ENCODE measurements around the gene DHRSX. TPM values are rescaled to one million over a fixed set of nuclear protein-coding genes. Genes with fewer than 3 reads are reported as not detected.
"Not testable (repeated sequence)": the region's sequence is repeated elsewhere in the genome, so short reads cannot be mapped to it uniquely, and the experiment has no call there.

The DHRSX gene
- polyA plus RNA-seq, 4 donors = 21.3 to 30.0 (median 29.0) TPM

DNA sequence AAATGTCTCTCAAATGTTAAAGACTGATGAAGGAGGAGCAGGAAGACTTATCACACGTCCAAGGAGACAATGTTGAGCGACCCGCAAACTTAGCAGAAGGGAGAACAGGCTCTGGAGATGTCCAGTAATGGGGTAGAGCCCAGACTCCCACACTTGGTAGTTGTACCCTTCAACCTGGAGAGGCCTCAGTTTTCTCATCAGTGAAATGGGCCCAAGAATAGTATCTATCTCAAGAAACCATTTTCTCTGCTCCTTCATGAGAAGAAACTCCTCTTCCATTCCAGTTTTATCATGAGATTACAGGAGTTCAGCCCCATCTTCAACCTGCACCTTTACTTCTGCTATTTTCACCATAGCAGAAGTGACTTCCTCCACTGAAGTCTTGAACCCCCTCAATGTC lies 169.9 kb downstream of the DHRSX start:
- DNase-seq (ENCODE audit: low read depth in 4 of 4, low spot score in 3 of 4) = no peak

DNA sequence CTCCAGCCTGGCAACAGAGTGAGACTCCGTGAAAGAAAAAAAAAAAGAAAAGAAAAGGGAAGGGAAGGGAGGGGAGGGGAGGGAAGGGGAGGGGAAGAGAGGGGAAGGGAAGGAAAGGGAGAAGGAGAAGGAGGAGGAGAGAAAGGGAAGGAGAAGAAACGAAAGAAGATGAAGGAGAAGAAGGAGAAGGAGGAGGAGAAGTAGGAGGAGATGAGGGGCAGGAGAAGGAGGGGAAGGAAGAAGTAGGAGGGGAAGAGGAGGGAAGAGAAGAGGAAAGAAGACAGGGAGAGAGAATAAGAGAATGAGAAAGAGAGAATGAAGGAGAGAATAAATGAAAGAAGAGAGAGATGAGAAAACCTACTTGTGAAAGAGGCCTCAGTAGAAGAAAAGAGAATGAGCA lies 170.3 kb downstream of the DHRSX start:
- no peak for DNase-seq (ENCODE audit: low read depth in 4 of 4, low spot score in 3 of 4)

DNA sequence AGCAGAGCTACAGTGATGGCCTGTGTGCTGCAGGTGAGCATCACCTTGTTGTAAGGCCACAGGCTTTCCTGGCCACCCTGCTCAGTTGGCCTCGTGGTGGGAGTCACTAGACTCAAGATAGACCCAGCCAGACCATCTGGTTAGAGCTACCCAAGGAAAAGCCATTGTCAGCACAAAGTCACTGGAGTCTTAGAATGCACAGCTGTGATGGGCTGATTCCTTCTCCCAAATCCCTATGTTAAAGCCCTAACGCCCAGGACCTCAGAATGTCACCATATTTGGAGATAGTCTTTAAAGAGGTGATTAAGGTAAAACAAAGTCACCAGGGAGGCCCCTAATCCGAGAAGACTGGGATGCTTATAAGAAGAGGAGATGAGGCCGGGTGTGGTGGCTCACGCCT lies 173.4 kb downstream of the DHRSX start:
- DNase-seq (ENCODE audit: low read depth in 4 of 4, low spot score in 3 of 4) = no peak

DNA sequence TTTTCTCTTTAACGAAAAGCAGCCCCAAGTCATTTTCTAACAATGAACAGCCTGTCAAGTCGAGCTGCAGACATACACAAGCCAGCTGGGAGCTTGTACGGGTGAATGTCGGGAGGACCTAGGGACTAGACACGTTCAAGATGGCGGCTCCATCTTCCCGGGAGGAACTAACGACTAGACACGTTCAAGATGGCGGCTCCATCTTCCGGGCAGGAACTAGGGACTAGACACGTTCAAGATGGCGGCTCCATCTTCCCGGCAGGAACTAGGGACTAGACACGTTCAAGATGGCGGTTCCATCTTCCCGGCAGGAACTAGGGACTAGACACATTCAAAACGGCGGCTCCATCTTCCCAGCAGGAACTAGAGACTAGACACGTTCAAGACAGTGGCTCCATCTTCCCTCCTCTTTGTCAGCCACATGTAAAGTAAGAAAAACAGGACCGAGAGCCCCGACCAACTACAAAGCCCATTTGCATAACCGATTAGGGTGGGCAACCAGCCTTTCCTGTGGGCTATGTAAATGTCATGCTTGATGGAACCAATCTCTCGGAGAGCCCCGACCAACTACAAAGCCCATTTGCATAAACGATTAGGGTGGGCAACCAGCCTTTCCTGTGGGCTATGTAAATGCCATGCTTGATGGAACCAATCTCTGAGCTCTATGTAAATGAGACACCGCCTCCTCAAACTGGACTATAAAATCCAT lies 175.5 kb downstream of the DHRSX start:
- DNase-seq (ENCODE audit: low read depth in 4 of 4, low spot score in 3 of 4) = peak; percentile 39 to 62 (median 46)

DNA sequence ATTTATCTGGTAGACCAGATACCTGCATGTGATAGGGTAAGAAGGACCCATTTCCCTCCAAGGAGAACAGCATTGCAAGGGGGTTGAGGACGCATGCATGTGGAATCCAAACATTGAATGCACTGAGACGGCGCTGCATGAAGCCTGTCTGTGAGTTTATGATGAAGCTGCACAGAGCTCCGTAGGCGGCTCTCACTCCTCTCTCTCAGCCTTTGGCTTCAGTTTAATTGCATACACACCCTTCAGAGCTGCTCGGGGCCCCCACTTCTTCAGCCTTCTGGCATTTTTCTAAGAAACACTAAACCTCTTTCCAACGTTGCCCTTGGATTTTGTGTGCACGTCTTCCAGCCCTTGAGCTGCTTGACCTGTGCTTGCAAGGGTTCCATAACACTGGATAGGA lies 176.6 kb downstream of the DHRSX start:
- no peak for DNase-seq (ENCODE audit: low read depth in 4 of 4, low spot score in 3 of 4)

DNA sequence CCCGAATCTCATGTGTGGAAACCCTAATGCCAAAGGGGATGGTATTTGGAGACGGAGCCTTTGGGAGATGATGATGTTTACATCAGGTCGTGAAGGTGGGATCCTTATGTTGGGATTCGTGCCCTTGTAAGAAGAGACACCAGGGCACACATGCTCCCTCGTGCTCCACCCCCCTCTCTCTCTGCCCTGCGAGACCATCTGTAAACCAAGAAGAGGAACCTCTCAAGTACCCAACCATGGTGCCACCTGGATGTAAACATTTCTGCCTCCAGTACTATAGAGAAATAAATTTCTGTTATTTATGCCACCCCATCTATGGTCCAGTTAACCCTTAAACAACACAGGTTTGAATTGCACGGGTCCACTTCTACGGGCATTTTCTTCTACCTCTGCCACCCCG lies 179.4 kb downstream of the DHRSX start:
- DNase-seq (ENCODE audit: low read depth in 4 of 4, low spot score in 3 of 4) = no peak

DNA sequence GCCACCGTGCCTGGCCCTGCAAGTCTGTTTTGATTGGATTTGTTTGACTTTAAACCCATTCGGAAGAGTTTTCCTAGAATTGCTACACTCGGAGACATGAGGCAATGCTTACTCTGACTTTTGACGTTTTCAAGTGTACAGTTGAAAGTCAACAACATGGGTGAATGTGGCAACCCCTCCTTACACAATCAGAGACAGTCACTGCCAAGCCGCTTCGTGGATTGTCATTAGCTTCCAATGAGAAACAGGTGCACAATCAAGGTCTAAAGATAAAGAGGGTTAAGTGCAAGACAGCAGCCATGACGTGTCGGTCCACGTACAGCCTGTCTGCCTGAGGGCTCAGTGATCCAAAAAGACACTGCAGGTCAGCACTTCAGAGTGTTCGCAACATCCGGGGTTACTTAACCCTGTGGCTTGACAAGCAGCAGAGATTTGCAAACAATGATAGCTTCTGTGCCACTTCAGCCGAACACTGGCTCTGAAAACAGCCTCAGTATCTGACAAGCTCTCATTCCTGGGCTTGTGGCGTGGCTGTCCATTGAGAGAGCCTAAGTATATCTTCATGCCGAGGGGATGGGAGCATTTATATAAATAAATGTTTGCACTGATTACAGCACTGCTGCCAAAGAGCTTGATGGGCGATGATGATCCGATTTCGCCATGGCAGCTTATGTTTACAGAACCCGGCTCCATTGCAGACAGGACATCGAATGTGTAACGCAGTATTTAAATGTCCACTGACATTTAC lies 180.0 kb downstream of the DHRSX start:
- DNase-seq (ENCODE audit: low read depth in 4 of 4, low spot score in 3 of 4) = no peak

DNA sequence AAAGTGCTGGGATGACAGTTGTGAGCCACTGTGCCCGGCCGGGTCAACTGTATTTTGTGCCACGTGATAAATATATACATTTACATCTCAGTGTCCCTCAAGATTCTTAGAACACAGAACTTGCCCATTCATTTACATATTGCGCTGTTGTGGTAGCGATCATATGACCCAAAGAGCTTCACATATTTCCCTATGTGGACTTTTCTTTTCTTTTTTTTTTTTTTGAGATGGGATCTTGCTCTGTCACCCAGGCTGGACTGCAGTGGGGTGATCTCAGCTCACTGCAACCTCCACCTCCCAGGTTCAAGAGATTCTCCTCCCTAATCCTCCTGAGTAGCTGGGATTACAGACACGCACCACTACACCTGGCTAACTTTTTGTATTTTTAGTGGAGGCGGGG lies 180.7 kb downstream of the DHRSX start:
- no peak for DNase-seq (ENCODE audit: low read depth in 4 of 4, low spot score in 3 of 4)

DNA sequence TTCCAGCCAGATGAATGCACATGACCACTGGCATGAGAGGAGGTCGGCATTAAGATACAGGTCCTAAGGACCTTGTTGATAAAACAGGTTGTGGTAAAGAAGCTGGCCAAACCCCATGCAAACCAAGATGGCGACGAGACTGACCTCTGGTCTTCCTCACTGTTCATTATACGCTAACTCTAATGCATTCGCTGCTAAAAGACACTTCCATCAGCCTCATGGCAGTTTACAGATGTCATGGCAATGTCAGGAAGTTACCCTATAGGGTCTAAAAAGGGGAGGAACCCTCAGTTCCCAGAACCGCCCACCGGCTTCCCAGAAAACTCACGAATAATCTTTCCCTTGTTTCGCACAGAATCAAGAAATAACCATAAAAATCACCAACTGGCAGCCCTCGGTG lies 182.4 kb downstream of the DHRSX start:
- no peak for DNase-seq (ENCODE audit: low read depth in 4 of 4, low spot score in 3 of 4)

DNA sequence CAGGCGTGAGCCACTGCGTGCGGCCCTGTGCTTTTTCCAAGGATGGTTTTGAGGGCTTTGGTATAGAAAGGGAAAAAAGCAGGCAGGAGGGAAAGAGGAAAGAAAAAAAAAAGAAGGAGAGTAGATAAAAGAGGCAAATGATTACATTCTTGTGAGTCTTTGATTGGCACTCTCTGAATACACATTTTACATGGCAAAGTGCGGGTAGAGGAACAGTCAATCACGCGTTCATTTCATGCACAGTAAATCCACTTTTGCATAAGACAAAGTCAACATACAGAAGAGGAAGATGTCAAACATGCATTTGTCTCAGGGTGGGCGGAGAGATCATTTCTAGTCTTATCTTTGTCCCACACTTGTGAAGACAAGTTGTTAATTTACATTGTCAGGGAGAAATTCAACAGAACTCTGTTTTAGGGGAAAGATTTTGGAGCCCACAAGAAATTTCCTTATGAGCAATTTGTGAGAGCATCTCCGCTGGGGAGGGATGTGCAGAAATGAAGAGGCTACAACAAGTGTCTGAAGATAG lies 183.2 kb downstream of the DHRSX start:
- no peak for DNase-seq (ENCODE audit: low read depth in 4 of 4, low spot score in 3 of 4)

DNA sequence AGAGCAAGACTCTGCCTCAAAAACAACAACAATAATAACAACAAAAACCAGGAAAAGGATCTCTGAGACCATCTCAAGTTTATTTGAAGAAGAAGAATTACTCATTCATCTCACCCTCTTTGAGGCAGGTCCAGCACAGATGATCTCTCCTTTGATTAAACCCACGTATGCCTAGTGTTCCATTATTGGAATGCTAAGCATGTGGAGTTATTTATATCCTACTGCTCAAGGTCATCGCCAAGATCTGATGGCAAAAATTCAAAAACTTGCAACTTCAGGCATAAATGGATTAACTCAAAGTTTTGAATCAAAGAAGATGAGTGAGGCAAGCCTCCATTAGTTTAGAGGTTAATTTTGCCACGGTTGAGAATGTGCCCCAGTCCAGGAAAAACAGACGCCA lies 184.2 kb downstream of the DHRSX start:
- DNase-seq (ENCODE audit: low read depth in 4 of 4, low spot score in 3 of 4) = no peak

DNA sequence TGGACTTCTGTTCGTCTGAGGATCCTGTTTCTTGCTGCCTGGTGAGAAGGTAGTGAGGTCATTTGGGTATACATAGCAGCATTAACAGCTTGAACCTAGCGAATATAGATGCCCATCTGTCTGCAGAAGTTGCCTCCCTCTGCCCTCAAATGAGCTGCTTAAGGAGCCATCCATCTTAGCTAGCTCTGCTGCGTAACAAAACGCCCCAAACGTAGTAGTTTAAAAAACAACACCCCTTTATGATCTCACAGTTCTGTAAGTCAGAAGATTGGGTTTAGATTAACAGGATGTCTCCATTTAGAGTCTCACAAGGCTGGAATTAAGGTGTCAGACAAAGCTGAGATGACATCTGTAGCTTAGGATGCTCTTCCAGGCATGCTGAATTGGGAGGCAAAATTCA lies 185.3 kb downstream of the DHRSX start:
- DNase-seq (ENCODE audit: low read depth in 4 of 4, low spot score in 3 of 4) = no peak

DNA sequence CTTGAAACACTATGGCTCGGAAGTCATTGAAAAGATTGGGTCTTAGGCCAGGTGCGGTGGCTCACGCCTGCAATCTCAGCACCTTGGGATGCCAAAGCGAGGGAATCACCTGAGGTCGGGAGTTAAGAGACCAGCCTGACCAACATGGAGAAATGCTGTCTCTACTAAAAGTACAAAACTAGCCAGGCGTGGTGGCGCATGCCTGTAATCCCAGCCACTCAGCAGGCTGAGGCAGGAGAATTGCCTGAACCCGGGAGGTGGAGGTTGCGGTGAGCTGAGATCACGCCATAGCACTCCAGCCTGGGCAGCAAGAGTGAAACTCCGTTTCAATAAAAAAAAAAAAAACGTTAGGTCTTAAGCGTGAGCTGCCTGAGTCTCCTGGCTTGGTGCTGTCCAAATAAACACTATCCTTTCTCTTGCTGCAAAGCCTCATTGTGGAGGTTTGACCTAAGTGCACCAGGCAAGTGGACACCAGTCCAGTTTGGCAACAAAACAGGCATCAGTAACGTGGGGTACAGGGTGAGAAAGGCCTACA lies 185.9 kb downstream of the DHRSX start:
- no peak for DNase-seq (ENCODE audit: low read depth in 4 of 4, low spot score in 3 of 4)

DNA sequence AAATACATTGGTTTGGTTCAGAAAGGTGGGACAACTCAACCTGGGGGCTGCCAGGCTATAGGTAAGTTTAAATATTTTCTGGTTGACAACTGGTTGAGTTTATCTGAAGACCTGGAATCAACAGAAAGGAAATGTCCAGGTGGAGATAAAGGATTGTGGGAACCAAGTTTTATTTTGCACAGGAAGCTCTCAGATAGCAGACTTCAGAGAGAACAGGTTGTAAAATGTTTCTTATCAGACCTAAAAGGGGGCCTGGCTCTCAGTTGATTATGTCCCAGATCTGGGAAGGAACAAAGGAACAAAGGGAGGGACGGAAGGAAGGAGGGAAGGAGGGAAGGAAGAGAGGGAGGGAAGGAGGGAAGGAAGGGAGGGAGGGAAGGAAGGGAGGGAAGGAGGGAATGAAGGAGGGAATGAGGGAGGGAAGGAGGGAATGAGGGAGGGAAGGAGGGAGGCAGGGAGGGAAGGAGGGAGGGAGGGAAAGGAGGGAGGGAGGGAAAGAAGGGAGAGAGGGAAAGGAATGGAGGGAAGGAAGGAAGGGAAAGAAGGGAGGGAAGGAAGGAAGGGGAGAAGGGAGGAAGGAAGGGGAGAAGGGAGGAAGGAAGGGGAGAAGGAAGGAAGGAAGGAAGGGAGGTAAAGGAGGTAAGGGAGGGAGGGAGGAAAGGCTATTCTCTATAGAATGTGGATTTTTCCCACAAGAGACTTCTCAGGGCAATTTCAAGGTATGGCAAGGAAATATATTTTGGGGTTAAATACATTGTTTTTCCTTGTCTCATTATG lies 186.7 kb downstream of the DHRSX start:
- DNase-seq (ENCODE audit: low read depth in 4 of 4, low spot score in 3 of 4) = no peak

DNA sequence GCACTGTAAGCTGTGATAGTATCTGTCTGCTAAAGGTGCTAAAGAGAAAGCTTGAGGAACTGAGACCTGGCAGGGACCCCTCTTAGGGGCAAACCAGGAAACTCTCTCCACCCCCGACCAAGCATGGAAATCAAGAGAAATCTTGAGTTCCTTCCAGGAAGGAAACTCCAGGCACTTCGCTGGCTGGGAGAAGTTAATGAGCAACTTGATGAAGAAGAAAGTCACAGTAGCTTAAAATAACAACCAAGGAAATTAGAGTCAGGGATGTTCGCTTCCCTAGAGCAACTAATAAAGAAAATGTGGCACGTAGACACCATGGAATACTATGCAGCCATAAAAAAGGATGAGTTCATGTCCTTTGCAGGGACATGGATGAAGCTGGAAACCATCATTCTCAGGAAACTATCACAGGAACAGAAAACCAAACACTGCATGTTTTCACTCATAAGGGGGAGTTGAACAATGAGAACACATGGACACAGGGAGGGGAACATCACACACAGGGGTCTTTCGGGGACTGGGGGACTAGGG lies 188.7 kb downstream of the DHRSX start:
- not testable (repeated sequence) for DNase-seq (ENCODE audit: low read depth in 4 of 4, low spot score in 3 of 4)

DNA sequence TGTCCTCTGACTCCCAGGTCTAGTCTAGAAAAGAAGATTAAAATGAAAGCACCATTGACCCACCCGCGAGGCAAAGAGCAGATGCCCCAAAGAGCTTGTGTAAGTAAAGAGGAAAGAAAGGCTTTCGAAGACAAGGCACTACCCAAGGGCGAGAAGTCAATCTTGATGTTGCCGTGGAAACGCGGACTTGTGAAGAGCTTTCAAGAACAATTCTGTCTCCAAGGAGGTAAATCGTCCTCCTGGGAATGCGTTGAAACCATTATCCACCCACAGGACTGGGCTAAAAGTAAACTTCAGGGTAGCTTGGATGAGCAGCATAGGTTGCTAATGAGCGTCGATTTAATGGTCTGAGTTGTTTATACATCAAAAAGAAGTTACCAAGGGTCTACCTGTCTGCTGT lies 189.3 kb downstream of the DHRSX start:
- no peak for DNase-seq (ENCODE audit: low read depth in 4 of 4, low spot score in 3 of 4)

DNA sequence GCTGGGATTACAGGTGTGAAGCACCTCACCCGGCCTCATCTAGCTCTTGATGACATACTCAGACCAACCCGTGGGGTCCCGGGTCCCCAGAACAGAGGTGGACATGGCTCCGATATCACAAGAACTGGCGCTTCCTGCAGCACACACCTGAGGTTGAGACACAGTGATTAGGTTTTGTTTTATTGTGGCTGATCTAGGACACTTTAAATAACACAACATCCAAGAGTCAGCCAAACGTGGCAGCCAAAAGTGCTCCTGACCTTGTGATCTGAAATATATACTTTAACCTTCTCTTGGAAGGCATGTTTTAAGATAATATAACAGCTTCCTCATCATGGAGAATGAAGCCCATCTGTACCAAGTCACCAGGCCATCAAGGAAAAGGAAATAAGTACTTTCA lies 198.9 kb downstream of the DHRSX start:
- no peak for DNase-seq (ENCODE audit: low read depth in 4 of 4, low spot score in 3 of 4)

DNA sequence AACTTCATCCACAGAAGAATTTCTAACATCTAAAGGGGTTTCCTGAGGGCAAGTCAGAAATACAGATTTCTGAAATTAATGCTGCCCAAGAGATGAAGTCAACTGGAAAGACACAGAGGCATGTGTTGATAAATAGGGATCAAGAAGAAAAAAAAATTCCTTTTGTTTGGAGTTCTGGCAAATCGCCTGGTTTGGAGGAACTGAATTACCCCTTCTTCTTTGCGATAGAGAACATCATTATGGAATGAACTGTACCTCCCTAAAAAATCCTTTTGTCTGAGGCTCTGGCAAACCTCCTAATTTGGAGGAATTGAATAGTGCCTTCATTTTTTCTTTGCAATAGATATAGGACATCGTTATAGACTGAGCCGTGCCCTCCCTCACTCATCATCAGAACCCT lies 200.9 kb downstream of the DHRSX start:
- no peak for DNase-seq (ENCODE audit: low read depth in 4 of 4, low spot score in 3 of 4)

DNA sequence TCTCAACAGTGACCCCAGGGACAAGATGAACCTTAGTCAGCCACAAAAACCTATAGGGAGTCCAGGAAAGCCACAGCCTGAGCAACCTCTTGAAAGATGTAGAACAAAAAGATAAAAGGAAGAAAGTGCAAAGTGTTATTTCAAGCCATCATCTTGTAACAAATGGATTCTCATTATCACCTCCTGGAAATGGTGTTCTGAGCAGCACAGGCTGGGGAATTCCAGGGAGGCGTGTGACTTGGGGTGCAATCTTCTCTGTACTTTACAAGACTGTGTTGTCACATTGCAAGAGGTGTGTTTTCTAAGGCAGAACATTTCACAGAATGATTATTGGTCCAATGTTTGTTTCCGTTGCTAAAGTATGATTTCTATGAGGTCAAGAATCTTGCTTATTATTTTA lies 214.0 kb downstream of the DHRSX start:
- DNase-seq (ENCODE audit: low read depth in 4 of 4, low spot score in 3 of 4) = no peak

DNA sequence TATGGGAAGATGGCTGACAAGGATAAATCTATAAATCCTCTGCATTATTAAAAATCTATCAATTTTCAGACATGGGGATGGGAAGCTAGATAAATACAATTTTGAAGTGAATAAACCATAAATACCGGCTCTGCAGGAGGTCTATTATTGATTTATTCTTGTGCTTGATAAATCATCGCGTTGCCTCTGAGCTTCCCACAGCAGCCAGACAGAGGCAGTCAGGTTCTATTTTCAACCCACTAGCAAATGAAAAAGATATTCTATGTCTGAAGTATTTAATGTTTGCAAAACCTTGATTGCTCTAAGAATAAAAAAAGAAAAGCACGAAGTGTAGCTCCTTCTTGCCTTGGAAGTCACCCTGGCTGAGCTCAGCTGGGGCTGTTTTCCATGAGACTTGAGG lies 216.2 kb downstream of the DHRSX start:
- DNase-seq (ENCODE audit: low read depth in 4 of 4, low spot score in 3 of 4) = no peak

DNA sequence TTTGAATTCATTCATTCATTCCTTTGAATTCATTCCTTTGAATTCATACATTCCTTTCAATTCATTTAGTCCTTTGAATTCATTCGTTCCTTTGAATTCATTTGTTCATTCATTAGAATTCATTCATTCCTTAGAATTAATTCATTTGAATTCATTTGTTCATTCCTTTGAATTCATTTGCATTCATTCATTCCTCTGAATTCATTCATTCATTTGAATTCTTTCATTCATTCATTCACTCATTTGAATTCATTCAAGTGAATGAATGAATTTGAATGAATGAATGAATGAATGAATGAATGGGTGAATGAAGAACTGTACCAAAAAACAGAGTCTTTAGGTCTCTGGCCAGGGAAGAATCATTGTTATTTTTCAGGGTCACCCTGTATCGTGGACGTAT lies 216.6 kb downstream of the DHRSX start:
- no peak for DNase-seq (ENCODE audit: low read depth in 4 of 4, low spot score in 3 of 4)
